B cell (primary cell): ENCODE data around the gene IFI27L2. TPM values are rescaled to one million over a fixed set of nuclear protein-coding genes. Genes with fewer than 3 reads are reported as not detected.

Experiments
- ATAC-seq: fragments of 200-7000 bp; cut with Tn5 transposase; one replicate; pipeline ENCODE4 v1.10.0; 2021; ENCODE audit warnings: low read depth, mild to moderate bottlenecking, moderate number of reproducible peaks, moderate library complexity
- CTCF ChIA-PET: fragments of 350-600 bp; sonication (Branson Sonifier 250); formaldehyde crosslinking; loops from one replicate; lab custom pipeline; 2021; ENCODE audit warnings: antibody characterized with exemption, inconsistent platforms; lab: Charles Lee
- POLR2A ChIA-PET: fragments of 350-600 bp; sonication (Branson Sonifier 250); formaldehyde crosslinking; loops from one replicate; lab custom pipeline; 2021; ENCODE audit warnings: antibody characterized with exemption; lab: Charles Lee
- DNase-seq: peaks from one replicate; pipeline ENCODE4 v3.0.0; 2013
- H2AFZ ChIP-seq: 2 replicates; pipeline ENCODE4 v1.6.1; 2012; ENCODE audit warnings: mild to moderate bottlenecking, low read depth, low read length; ENCODE audit not compliant: insufficient read depth, poor library complexity, severe bottlenecking
- H3K27ac ChIP-seq, 2 donors: 1 replicate in 1 of 2; 2 replicates in 1 of 2; pipeline ENCODE4 v1.5.1; 2012 to 2013; ENCODE audit warnings: low read length in 2 of 2, mild to moderate bottlenecking in 2 of 2, moderate library complexity in 1 of 2
- H3K27me3 ChIP-seq, 4 experiments: fragments of 200-600 bp in 1 of 4; sonication (generic) in 1 of 4; replicated peaks in 1 of 4; 1 replicate in 2 of 4; 2 replicates in 2 of 4; pipeline versions ENCODE4 v1.6.1 to v1.7.0; 2013 to 2016; ENCODE audit warnings: low read length in 3 of 4, mild to moderate bottlenecking in 2 of 4, mixed read lengths in 1 of 4, moderate library complexity in 1 of 4; ENCODE audit not compliant: insufficient read depth in 4 of 4, control insufficient read depth in 3 of 4; ENCODE audit errors: control extremely low read depth in 1 of 4
- H3K36me3 ChIP-seq, 2 experiments: replicated peaks in 1 of 2; 1 replicate in 1 of 2; 2 replicates in 1 of 2; pipeline versions ENCODE4 v1.6.1 to v1.7.1; 2013; ENCODE audit warnings: low read length in 1 of 2; ENCODE audit not compliant: insufficient read depth in 2 of 2, control insufficient read depth in 1 of 2; ENCODE audit errors: control extremely low read depth in 1 of 2, extremely low read depth in 1 of 2
- H3K4me1 ChIP-seq, 2 donors: fragments of 200-600 bp in 1 of 2; sonication (generic) in 1 of 2; 1 replicate in 1 of 2; 2 replicates in 1 of 2; pipeline versions ENCODE4 v1.5.1 to v1.6.1; 2013 to 2017; ENCODE audit warnings: low read length in 2 of 2; ENCODE audit not compliant: control insufficient read depth in 2 of 2, insufficient read depth in 2 of 2
- H3K4me2 ChIP-seq: replicated peaks from 2 replicates; pipeline ENCODE3; 2012; ENCODE audit warnings: mild to moderate bottlenecking, low read depth, low read length; ENCODE audit not compliant: poor library complexity, severe bottlenecking
- H3K4me3 ChIP-seq, 5 experiments: fragments of 200-600 bp in 1 of 5; sonication (generic) in 1 of 5; 1 replicate in 3 of 5; 2 replicates in 2 of 5; pipeline versions ENCODE4 v1.5.1 to v1.7.0; 2011 to 2016; ENCODE audit warnings: low read length in 4 of 5, mild to moderate bottlenecking in 4 of 5, low read depth in 2 of 5, control low read depth in 1 of 5, moderate library complexity in 1 of 5; ENCODE audit not compliant: insufficient read depth in 1 of 5; ENCODE audit errors: control extremely low read depth in 1 of 5, extremely low read depth in 1 of 5
- H3K79me2 ChIP-seq: fragments of 200-600 bp; sonication (generic); one replicate; pipeline ENCODE4 v1.6.0; 2016; ENCODE audit warnings: low read length; ENCODE audit not compliant: control insufficient read depth, insufficient read depth
- H3K9ac ChIP-seq: fragments of 200-600 bp; sonication (generic); 2 replicates; pipeline ENCODE4 v1.6.1; 2017; ENCODE audit warnings: mild to moderate bottlenecking, low read length, moderate library complexity
- H3K9me3 ChIP-seq, 3 donors: one replicate each; pipeline versions ENCODE4 v1.6.1 to v1.7.1; 2013; ENCODE audit warnings: low read length in 2 of 3; ENCODE audit not compliant: control insufficient read depth in 2 of 3, insufficient read depth in 1 of 3; ENCODE audit errors: control extremely low read depth in 1 of 3
- H4K20me1 ChIP-seq: 2 replicates; pipeline ENCODE4 v1.6.0; 2012; ENCODE audit warnings: mild to moderate bottlenecking, low read length; ENCODE audit not compliant: insufficient read depth, control insufficient read depth, poor library complexity, severe bottlenecking
- H3K27ac Mint-ChIP-seq: one replicate; pipeline ENCODE4 v1.8.0; 2021; ENCODE audit warnings: mixed read lengths
- H3K27me3 Mint-ChIP-seq: one replicate; pipeline ENCODE4 v1.8.0; 2021; ENCODE audit warnings: mixed read lengths
- H3K4me1 Mint-ChIP-seq: one replicate; pipeline ENCODE4 v1.8.0; 2021; ENCODE audit warnings: mixed read lengths
- H3K4me3 Mint-ChIP-seq: one replicate; pipeline ENCODE4 v1.8.0; 2021; ENCODE audit warnings: mixed read lengths
- H3K9me3 Mint-ChIP-seq: one replicate; pipeline ENCODE4 v1.8.0; 2022; ENCODE audit warnings: mixed read lengths; ENCODE audit not compliant: insufficient read depth
- CTCF ChIP-seq: fragments of 200-600 bp; IDR thresholded peaks from one replicate; pipeline ENCODE4 v1.8.0; 2022; ENCODE audit warnings: antibody characterized with exemption, mild to moderate bottlenecking
- EZH2 ChIP-seq: IDR thresholded peaks from 2 replicates; pipeline ENCODE4 v1.6.1; 2012; ENCODE audit warnings: borderline replicate concordance, low read depth, mild to moderate bottlenecking, moderate library complexity, low read length; ENCODE audit not compliant: insufficient read depth, poor library complexity, severe bottlenecking
- WGBS: methylation state at CpG from one replicate; pipeline ENCODE4 v1.1.5; 2013; ENCODE audit warnings: missing lambda C conversion rate; ENCODE audit not compliant: insufficient coverage; 5-methylcytosine and 5-hydroxymethylcytosine counted together
- intact Hi-C: fragments of 100-400 bp; cut with micrococcal nuclease; formaldehyde crosslinking; loops from one replicate; pipeline ENCODE4 v1.10.0; 2022
- polyA minus RNA-seq: library from RNA; depleted of rRNA, polyadenylated mRNA; stranded (reverse); fragments of >200 nt; gene quantifications from 2 replicates; pipeline ENCODE4 v1.2.3, GENCODE V29; 2012
- polyA plus RNA-seq: library from polyadenylated mRNA; depleted of rRNA; stranded (reverse); fragments of >200 nt; gene quantifications from 2 replicates; pipeline ENCODE4 v1.2.3, GENCODE V29; 2012
- total RNA-seq, 2 donors: library from RNA; stranded (reverse); fragments of 120-200 nt in 1 of 2; gene quantifications; 1 replicate in 1 of 2; 2 replicates in 1 of 2; pipeline versions ENCODE4 v1.2.3 to v1.2.4, GENCODE V29; 2013 to 2022

Gene IFI27L2
- total RNA-seq: 30.2 and 31.4 TPM in 2 replicates
- total RNA-seq (2013): 36.9 TPM
- 33.2 and 57.4 TPM in 2 replicates for polyA plus RNA-seq
- polyA minus RNA-seq: 33.9 and 37.6 TPM in 2 replicates

GRCh38 chr14:94129111-94129757, at the start of gene IFI27L2:
TSS of gene IFI27L2 (minus strand) at chr14:94129604. CDS start at chr14:94129564, 40 bp downstream.
- Histone ChIP-seq H3K4me2 (peak within 1 kb of the TSS; percentile 91), H3K4me3 (peak within 1 kb of the TSS; percentile 57 to 85 (median 65)), H3K9ac (peak within 1 kb of the TSS; percentile 69), H3K27ac (peak within 1 kb of the TSS; percentile 35 to 44), H3K4me1 (peaks cover 12 to 18% of the 10 kb centered on the region in 2 donors), H4K20me1 (no peaks in the 10 kb centered on the region), H3K79me2 (no peaks in the 10 kb centered on the region), H3K36me3 (peaks cover 0 to 3% of the 10 kb centered on the region in 2 experiments), H2AFZ (peak within 1 kb of the TSS; percentile 91), H3K27me3 (peaks cover 0 to 4% (median 0%) of the 10 kb centered on the region in 4 experiments), H3K9me3 (no peaks in the 10 kb centered on the region)
- ATAC-seq (peak; percentile 98), DNase-seq (peak; percentile 80)
- ChIA-PET POLR2A (interaction anchor here (0.6 to 1.2 kb wide), 3 partner anchors 37 to 90 kb away, joined by 6 to 10 read pairs (median 8); no protein-coding TSS in a partner anchor), CTCF (interaction anchor here (0.8 to 3.0 kb wide), 7 partner anchors 15 to 189 kb away, joined by 3 to 19 read pairs (median 4); no protein-coding TSS in a partner anchor)
- intact Hi-C loops: loop anchor here (1.0 kb wide), 1 partner anchor 48 kb away; the partner anchor contains the start of genes DDX24 and IFI27L1
- peak within 1 kb of the TSS; percentile 94 for H3K4me3 Mint-ChIP-seq
- WGBS: under 1% methylated on average over 18 of the region's 27 CpGs
- peaks cover 14% of the 10 kb centered on the region for H3K4me1 Mint-ChIP-seq
- no peaks in the 10 kb centered on the region for H3K9me3 Mint-ChIP-seq
- peaks cover 10% of the 10 kb centered on the region for H3K27me3 Mint-ChIP-seq
- TF ChIP-seq CTCF: peak; percentile 45
- TF ChIP-seq EZH2: no peak
- peak within 1 kb of the TSS; percentile 68 for H3K27ac Mint-ChIP-seq

GRCh38 chr14:94177806-94178205, 48.4 kb upstream of the IFI27L2 start:
- no peak overlapping the region for H2AFZ ChIP-seq
- no peaks in the 10 kb centered on the region for H3K36me3 ChIP-seq
- H4K20me1 ChIP-seq: no peaks in the 10 kb centered on the region
- peaks cover 2 to 45% (median 34%) of the 10 kb centered on the region in 4 experiments for H3K27me3 ChIP-seq
- no peaks in the 10 kb centered on the region for H3K79me2 ChIP-seq
- no peak overlapping the region for H3K27ac ChIP-seq
- Mint-ChIP-seq H3K27me3 (peaks cover 53% of the 10 kb centered on the region), H3K4me3 (no peak overlapping the region), H3K27ac (no peak overlapping the region), H3K9me3 (no peaks in the 10 kb centered on the region), H3K4me1 (peaks cover 21% of the 10 kb centered on the region)
- no peak overlapping the region for H3K4me3 ChIP-seq
- no peak for TF ChIP-seq CTCF
- TF ChIP-seq EZH2: no peak
- H3K4me2 ChIP-seq: no peak overlapping the region
- intact Hi-C loops: loop anchor here (1.0 to 10.0 kb wide), 2 partner anchors 152 to 993 kb away; partner anchors contain the start of genes LYSET, MOAP1 and OTUB2
- DNase-seq (no peak), ATAC-seq (no peak)
- no peak overlapping the region for H3K9ac ChIP-seq
- ChIA-PET CTCF (interaction anchor here (1.0 kb wide), 1 partner anchor 142 kb away, joined by 4 read pairs; no protein-coding TSS in a partner anchor), POLR2A (interaction anchor here (0.7 kb wide), 1 partner anchor 48 kb away, joined by 8 read pairs; no protein-coding TSS in a partner anchor)
- peaks cover 0 to 6% (median 0%) of the 10 kb centered on the region in 3 donors for H3K9me3 ChIP-seq
- H3K4me1 ChIP-seq: peaks cover 25% of the 10 kb centered on the region in 2 donors
- no CpG with 5 or more reads among the region's 1 CpG for WGBS
